HepG2 (cell line): ENCODE results near the gene ZNF433. TPM values are rescaled to one million over a fixed set of nuclear protein-coding genes. Genes with fewer than 3 reads are reported as not detected.

Experiments used
- CBX1 ChIP-seq: IDR thresholded peaks from one replicate; pipeline ENCODE4 v1.6.1; 2016; ENCODE audit warnings: antibody characterized with exemption, low read depth
- ELF1 ChIP-seq: sonication (generic); formaldehyde crosslinking; IDR thresholded peaks from 2 replicates; pipeline ENCODE4 v1.4.0; 2020; ENCODE audit warnings: missing genetic modification reagents
- ERF ChIP-seq: IDR thresholded peaks from 2 replicates; pipeline ENCODE4 v1.6.1; 2018; ENCODE audit warnings: missing biosample characterization, missing genetic modification reagents
- FOXO1 ChIP-seq: sonication (generic); formaldehyde crosslinking; IDR thresholded peaks from 2 replicates; pipeline ENCODE4 v1.4.0; 2020; ENCODE audit warnings: missing genetic modification reagents
- KAT8 ChIP-seq: IDR thresholded peaks from 2 replicates; pipeline ENCODE4 v1.6.1; 2016; ENCODE audit warnings: missing genetic modification reagents, missing compliant biosample characterization
- MZF1 ChIP-seq: sonication (generic); formaldehyde crosslinking; IDR thresholded peaks from 2 replicates; pipeline ENCODE4 v1.8.1; 2023; ENCODE audit warnings: mild to moderate bottlenecking, missing genetic modification reagents, borderline replicate concordance
- PCBP1 ChIP-seq: fragments of 200-400 bp; formaldehyde crosslinking; IDR thresholded peaks from 2 replicates; pipeline ENCODE4 v1.6.1; 2017; ENCODE audit warnings: mild to moderate bottlenecking, low read depth, low read length, borderline replicate concordance
- POLR2AphosphoS5 ChIP-seq: IDR thresholded peaks from 2 replicates; pipeline ENCODE4 v1.6.1; 2012; ENCODE audit warnings: low read depth, low read length
- RNF2 ChIP-seq: fragments of 450-650 bp; conservative IDR thresholded peaks from 2 replicates; pipeline ENCODE4 v1.6.1; 2016; ENCODE audit warnings: low read depth
- RORA ChIP-seq: sonication (generic); formaldehyde crosslinking; IDR thresholded peaks from 2 replicates; pipeline ENCODE4 v1.5.0; 2020; ENCODE audit warnings: mild to moderate bottlenecking, missing genetic modification reagents, moderate library complexity
- TCF12 ChIP-seq, 2 experiments: fragments of 450-650 bp in 1 of 2; sonication (generic) in 1 of 2; formaldehyde crosslinking in 1 of 2; IDR thresholded peaks; 2 replicates each; pipeline versions ENCODE4 v1.6.1 to v1.8.0; 2017 to 2022; ENCODE audit warnings: antibody characterized with exemption in 1 of 2, mild to moderate bottlenecking in 1 of 2, missing genetic modification reagents in 1 of 2, moderate library complexity in 1 of 2
- ZBTB20 ChIP-seq: sonication (generic); formaldehyde crosslinking; IDR thresholded peaks from 2 replicates; pipeline ENCODE4 v1.8.1; 2023; ENCODE audit warnings: missing genetic modification reagents, low read depth, mild to moderate bottlenecking, borderline replicate concordance
- ZNF543 ChIP-seq: sonication (generic); formaldehyde crosslinking; IDR thresholded peaks from 2 replicates; pipeline ENCODE4 v1.4.0; 2020; ENCODE audit warnings: mild to moderate bottlenecking, missing genetic modification reagents
- ZNF607 ChIP-seq: sonication (generic); formaldehyde crosslinking; IDR thresholded peaks from 2 replicates; pipeline ENCODE4 v1.5.1; 2020; ENCODE audit warnings: missing genetic modification reagents, mild to moderate bottlenecking, borderline replicate concordance
- ZNF619 ChIP-seq: sonication (generic); formaldehyde crosslinking; IDR thresholded peaks from 2 replicates; pipeline ENCODE4 v1.4.0; 2020; ENCODE audit warnings: mild to moderate bottlenecking, missing genetic modification reagents
- ZNF652 ChIP-seq: IDR thresholded peaks from 2 replicates; pipeline ENCODE4 v1.6.1; 2016; ENCODE audit warnings: low read depth, borderline replicate concordance
- ZNF780A ChIP-seq: sonication (generic); formaldehyde crosslinking; IDR thresholded peaks from 2 replicates; pipeline ENCODE4 v1.8.0; 2022; ENCODE audit warnings: mild to moderate bottlenecking, missing genetic modification reagents, moderate library complexity
- ZSCAN9 ChIP-seq: IDR thresholded peaks from 2 replicates; pipeline ENCODE4 v1.6.1; 2016; ENCODE audit warnings: borderline replicate concordance
- polyA plus RNA-seq, 8 experiments: library from polyadenylated mRNA; depleted of rRNA in 3 of 8; stranded (reverse) in 7 of 8; unstranded in 1 of 8; fragments of >200 nt; fragmentation: Illumina TruSeq in 4 of 8; extraction: Trizol in 4 of 8; gene quantifications; 2 replicates each; pipeline versions ENCODE4 v1.2.1 to v1.2.3, GENCODE V29; 2011 to 2016; ENCODE audit warnings: low read depth in 4 of 8, missing spikeins in 1 of 8, mixed read lengths in 1 of 8; ENCODE audit not compliant: insufficient read depth in 1 of 8
- total RNA-seq, 5 experiments: library from RNA; depleted of rRNA; stranded (reverse); fragments of >200 nt; fragmentation: Illumina TruSeq; extraction: Trizol; gene quantifications; 2 replicates each; pipeline ENCODE4 v1.2.3, GENCODE V29; 2016; ENCODE audit warnings: low read depth in 1 of 5
- TF ChIP-seq, protein P1 (sequence below): sonication (generic); formaldehyde crosslinking; IDR thresholded peaks from 2 replicates; pipeline ENCODE4 v1.4.0; 2020; ENCODE audit warnings: mild to moderate bottlenecking, missing genetic modification reagents
- TF ChIP-seq, protein P2 (sequence below): sonication (generic); formaldehyde crosslinking; IDR thresholded peaks from 2 replicates; pipeline ENCODE4 v1.9.0; 2022; ENCODE audit warnings: missing genetic modification reagents, mild to moderate bottlenecking, borderline replicate concordance

ZNF433 gene
- total and polyA plus RNA-seq, 2 of the 13 experiments (the other 11 are each of a cell fraction or from before 2014, with no cell fraction given) = 1.8 to 4.9 TPM

DNA sequence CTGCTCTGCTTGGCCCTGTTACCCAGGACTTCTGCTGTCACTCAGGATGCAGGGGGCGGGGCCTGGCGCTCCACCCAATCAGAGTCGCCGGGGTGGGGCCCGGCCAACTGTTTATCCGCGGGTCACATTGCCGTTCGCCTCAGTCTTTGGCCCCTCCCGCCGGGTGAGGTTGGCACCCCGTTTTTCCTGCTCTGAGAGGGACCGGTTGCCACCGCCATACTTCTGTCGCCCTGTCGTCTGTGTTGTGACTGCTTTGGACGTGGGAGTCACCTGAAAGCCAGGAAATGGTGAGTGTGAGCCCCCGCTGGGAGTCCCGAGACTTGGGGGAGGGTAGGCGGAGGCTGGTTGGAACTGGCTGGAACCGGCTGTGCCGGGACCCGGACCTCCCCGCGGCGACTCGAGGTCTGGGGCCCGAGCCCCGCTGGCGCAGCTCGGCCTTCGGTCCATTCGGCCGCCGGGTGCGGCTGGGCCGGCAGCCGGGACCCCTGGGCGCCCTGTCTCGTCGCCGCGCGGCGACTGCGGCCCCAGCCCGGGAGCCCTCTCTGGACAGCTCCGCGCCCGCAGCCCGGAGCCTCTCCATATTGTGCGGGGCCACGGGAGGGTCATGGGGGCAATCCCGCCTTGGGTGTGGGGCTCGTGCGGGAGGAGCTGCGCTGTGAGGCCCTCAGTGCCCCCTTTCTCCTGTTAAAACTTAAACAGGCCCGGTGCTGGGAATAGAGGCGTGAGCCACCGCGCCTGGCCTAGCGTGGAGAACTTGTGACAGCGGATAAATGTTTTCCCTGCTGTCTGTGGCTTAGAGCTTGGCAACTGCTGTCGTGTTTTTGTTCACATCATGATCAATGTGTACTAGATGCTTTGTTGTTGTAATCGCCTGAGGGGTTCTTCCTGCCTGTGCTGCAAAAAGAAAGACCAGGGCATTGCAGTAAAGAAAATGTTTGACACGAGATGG lies 29.4 kb upstream of the ZNF433 start, which contains the start of gene ZNF844 (continued):
- TF ChIP-seq PCBP1 (no peak), ZSCAN9 (CRISPR knock-in tag) (0 out of 2 replicates have a peak, but pooled peaks have one; percentile 28), KAT8 (0 out of 2 replicates have a peak, but pooled peaks have one; percentile 30), ZNF607 (CRISPR knock-in tag) (peak; percentile 49; the same call in 1 of the 2 replicates), ZNF652 (CRISPR knock-in tag) (no peak), FOXO1 (CRISPR knock-in tag) (peak; percentile 33; the same call in 1 of the 2 replicates), ERF (no peak), MZF1 (CRISPR knock-in tag) (no peak), ZNF543 (CRISPR knock-in tag) (0 out of 2 replicates have a peak, but pooled peaks have one; percentile 23), ZNF619 (CRISPR knock-in tag) (no peak), RORA (no peak), ZNF780A (no peak), ZBTB20 (CRISPR knock-in tag) (peak; percentile 42; the same call in 1 of the 2 replicates), RNF2 (no peak), CBX1 (peak; percentile 23), ELF1 (CRISPR knock-in tag) (0 out of 2 replicates have a peak, but pooled peaks have one; percentile 11), TCF12 (IDR thresholded peaks at IDR 0.05) (no peak), TCF12 (CRISPR knock-in tag; IDR thresholded peaks at IDR 0.05) (no peak), POLR2AphosphoS5 (peak; percentile 80)
- TF ChIP-seq, protein P1, sequence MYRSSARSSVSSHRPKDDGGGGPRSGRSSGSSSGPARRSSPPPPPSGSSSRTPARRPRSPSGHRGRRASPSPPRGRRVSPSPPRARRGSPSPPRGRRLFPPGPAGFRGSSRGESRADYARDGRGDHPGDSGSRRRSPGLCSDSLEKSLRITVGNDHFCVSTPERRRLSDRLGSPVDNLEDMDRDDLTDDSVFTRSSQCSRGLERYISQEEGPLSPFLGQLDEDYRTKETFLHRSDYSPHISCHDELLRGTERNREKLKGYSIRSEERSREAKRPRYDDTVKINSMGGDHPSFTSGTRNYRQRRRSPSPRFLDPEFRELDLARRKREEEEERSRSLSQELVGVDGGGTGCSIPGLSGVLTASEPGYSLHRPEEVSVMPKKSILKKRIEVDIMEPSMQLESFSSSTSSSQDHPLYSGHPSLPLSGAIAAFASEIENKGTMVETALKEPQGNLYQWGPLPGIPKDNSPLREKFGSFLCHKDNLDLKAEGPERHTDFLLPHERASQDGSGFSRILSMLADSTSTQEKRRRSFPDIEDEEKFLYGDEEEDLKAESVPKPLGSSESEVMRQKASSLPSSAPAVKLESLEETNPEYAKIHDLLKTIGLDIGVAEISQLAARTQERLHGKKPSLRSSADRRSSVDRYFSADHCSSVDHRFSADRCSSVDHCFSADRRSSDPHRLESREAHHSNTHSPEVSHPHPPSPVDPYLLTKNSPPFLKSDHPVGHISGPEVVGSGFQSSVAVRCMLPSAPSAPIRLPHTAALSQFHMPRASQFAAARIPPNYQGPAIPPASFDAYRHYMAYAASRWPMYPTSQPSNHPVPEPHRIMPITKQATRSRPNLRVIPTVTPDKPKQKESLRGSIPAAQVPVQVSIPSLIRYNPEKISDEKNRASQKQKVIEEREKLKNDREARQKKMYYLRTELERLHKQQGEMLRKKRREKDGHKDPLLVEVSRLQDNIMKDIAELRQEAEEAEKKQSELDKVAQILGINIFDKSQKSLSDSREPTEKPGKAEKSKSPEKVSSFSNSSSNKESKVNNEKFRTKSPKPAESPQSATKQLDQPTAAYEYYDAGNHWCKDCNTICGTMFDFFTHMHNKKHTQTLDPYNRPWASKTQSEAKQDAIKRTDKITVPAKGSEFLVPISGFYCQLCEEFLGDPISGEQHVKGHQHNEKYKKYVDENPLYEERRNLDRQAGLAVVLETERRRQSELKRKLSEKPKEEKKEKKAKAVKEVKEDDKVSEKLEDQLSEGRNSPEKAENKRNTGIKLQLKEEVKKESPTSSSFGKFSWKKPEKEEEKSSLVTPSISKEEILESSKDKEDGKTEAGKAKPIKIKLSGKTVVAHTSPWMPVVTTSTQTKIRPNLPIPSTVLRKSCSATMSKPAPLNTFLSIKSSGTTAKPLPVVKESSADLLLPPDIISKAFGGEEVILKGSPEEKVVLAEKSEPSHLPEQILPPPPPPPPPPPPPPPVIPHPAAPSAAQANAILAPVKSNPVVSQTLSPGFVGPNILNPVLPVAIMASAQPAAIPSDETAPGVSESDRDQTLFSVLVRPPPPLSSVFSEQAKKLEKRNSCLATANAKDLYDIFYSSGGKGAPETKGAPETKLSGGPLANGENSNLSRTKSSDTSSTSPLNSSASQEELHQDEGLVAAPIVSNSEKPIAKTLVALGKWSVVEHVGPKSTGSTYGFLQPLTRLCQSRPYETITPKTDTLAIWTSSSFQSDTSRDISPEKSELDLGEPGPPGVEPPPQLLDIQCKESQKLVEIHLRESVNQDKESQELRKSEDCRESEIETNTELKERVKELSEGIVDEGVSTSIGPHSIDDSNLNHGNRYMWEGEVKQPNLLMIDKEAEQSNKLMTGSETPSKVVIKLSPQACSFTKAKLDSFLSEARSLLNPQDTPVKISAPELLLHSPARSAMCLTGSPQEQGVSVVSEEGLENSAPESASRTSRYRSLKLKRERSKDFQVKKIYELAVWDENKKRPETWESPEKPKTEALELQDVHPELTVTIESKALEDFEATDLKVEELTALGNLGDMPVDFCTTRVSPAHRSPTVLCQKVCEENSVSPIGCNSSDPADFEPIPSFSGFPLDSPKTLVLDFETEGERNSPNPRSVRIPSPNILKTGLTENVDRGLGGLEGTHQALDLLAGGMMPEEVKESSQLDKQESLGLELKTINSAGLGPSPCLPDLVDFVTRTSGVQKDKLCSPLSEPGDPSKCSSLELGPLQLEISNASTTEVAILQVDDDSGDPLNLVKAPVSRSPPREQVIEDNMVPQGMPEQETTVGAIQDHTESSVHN (CRISPR knock-in tag) = no peak
- TF ChIP-seq, protein P2, sequence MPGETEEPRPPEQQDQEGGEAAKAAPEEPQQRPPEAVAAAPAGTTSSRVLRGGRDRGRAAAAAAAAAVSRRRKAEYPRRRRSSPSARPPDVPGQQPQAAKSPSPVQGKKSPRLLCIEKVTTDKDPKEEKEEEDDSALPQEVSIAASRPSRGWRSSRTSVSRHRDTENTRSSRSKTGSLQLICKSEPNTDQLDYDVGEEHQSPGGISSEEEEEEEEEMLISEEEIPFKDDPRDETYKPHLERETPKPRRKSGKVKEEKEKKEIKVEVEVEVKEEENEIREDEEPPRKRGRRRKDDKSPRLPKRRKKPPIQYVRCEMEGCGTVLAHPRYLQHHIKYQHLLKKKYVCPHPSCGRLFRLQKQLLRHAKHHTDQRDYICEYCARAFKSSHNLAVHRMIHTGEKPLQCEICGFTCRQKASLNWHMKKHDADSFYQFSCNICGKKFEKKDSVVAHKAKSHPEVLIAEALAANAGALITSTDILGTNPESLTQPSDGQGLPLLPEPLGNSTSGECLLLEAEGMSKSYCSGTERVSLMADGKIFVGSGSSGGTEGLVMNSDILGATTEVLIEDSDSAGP (CRISPR knock-in tag) = peak; percentile 46; the same call in 1 of the 2 replicates
